A673 (cell line): ENCODE measurements around the gene FBXO48. TPM values are rescaled to one million over a fixed set of nuclear protein-coding genes. Genes with fewer than 3 reads are reported as not detected.
A peak's percentile ranks its signal among the peaks of the same experiment; 100 is the strongest.

Experiments used
- Bru-seq: library from RNA; stranded (reverse); fragments of 400-500 nt; gene quantifications from one replicate; lab custom pipeline; 2021; lab: Mats Ljungman, UMichigan
- BruChase-seq, 2 experiments: library from RNA; stranded (reverse); fragments of 400-500 nt; gene quantifications; one replicate each; lab custom pipeline; 2021; lab: Mats Ljungman, UMichigan
- BruUV-seq: library from RNA; stranded (reverse); fragments of 400-500 nt; replicated peaks from 2 replicates; lab custom pipeline; 2021; lab: Mats Ljungman, UMichigan
- CTCF ChIA-PET: fragments of 300-600 bp; sonication (Branson Sonifier 250); formaldehyde crosslinking; loops from one replicate; lab custom pipeline; 2022; ENCODE audit warnings: antibody characterized with exemption; lab: Charles Lee
- POLR2A ChIA-PET: fragments of 300-600 bp; sonication (Branson Sonifier 250); formaldehyde crosslinking; loops from one replicate; lab custom pipeline; 2022; ENCODE audit warnings: antibody characterized with exemption; ENCODE audit not compliant: low non-redundant PET; lab: Charles Lee
- DNase-seq: peaks from one replicate; pipeline ENCODE4 v3.0.0-alpha.2; 2015; ENCODE audit warnings: low spot score
- H3K27ac ChIP-seq: fragments of 200-600 bp; sonication (generic); 2 replicates; pipeline ENCODE4 v1.5.1; 2016; ENCODE audit warnings: mixed run types, low read depth, mild to moderate bottlenecking, mixed read lengths, antibody characterized with exemption, low read length; ENCODE audit not compliant: poor library complexity, severe bottlenecking
- H3K27me3 ChIP-seq: fragments of 200-600 bp; sonication (generic); replicated peaks from 2 replicates; pipeline ENCODE4 v1.6.1; 2017; ENCODE audit warnings: mixed run types, low read depth, mild to moderate bottlenecking, mixed read lengths, antibody characterized with exemption, low read length; ENCODE audit not compliant: insufficient read depth, poor library complexity
- H3K36me3 ChIP-seq: fragments of 200-600 bp; sonication (generic); 2 replicates; pipeline ENCODE4 v1.6.1; 2016; ENCODE audit warnings: mixed run types, mild to moderate bottlenecking, mixed read lengths, antibody characterized with exemption, low read length; ENCODE audit not compliant: insufficient read depth, poor library complexity, severe bottlenecking
- H3K4me1 ChIP-seq: fragments of 200-600 bp; sonication (generic); 2 replicates; pipeline ENCODE4 v1.6.1; 2017; ENCODE audit warnings: mixed run types, mild to moderate bottlenecking, mixed read lengths, antibody characterized with exemption, low read length; ENCODE audit not compliant: insufficient read depth, poor library complexity, severe bottlenecking
- H3K4me3 ChIP-seq: fragments of 200-600 bp; sonication (generic); 2 replicates; pipeline ENCODE4 v1.5.1; 2016; ENCODE audit warnings: low read depth, mixed run types, mild to moderate bottlenecking, mixed read lengths, low read length; ENCODE audit not compliant: poor library complexity, severe bottlenecking
- H3K9me3 ChIP-seq: fragments of 200-600 bp; sonication (generic); 2 replicates; pipeline ENCODE4 v1.6.1; 2016; ENCODE audit warnings: mixed run types, low read depth, mild to moderate bottlenecking, mixed read lengths, antibody characterized with exemption, low read length; ENCODE audit not compliant: poor library complexity, severe bottlenecking
- CTCF ChIP-seq: fragments of 300-800, 200-600 bp; sonication (generic); conservative IDR thresholded peaks from 2 replicates; pipeline ENCODE4 v1.5.1; 2017; ENCODE audit warnings: low read depth, mild to moderate bottlenecking, antibody characterized with exemption, low read length, moderate library complexity, mixed read lengths
- EZH2 ChIP-seq: fragments of 200-600 bp; sonication (generic); IDR thresholded peaks from 2 replicates; pipeline ENCODE4 v1.6.1; 2017; ENCODE audit warnings: borderline replicate concordance, low read depth, mild to moderate bottlenecking, mixed read lengths, antibody characterized with exemption, low read length; ENCODE audit not compliant: poor library complexity, severe bottlenecking
- intact Hi-C: fragments of 100-400 bp; cut with micrococcal nuclease; formaldehyde crosslinking; loops from one replicate; pipeline ENCODE4 v1.10.0; 2022; ENCODE audit not compliant: unreplicated experiment
- long read RNA-seq: library from polyadenylated mRNA; stranded (forward); transcript quantifications from one replicate; pipeline ENCODE4 v2.0.0, GENCODE V29; 2022
- total RNA-seq: library from RNA; stranded (reverse); gene quantifications from 2 replicates; pipeline ENCODE4 v1.2.3, GENCODE V29; 2021

FBXO48 gene
- total RNA-seq (2.0 and 2.6 TPM in 2 replicates), Bru-seq, nascent RNA (percentile 61 among the genes with signal in this experiment), BruChase-seq, experiment 1, labeled RNA remaining after a 2-hour chase (percentile 75 among the genes with signal in this experiment), BruChase-seq, experiment 2, labeled RNA remaining after a 6-hour chase (percentile 52 among the genes with signal in this experiment)
- long read RNA-seq, partial matches to known transcripts: 0 of 3 reads
- long read RNA-seq, other reads (novel, unspliced or antisense): 3 of 3 reads

GRCh38 chr2:68467077-68467960 lies at the start of gene FBXO48, which contains the start of gene APLF:
FBXO48 (minus strand) TSS chr2:68467294; CDS start chr2:68465145, 2,149 bp downstream.
APLF (plus strand) TSS chr2:68467585; CDS start chr2:68467732, 147 bp downstream.
- intact Hi-C loops: loop anchor here (5.0 to 10.0 kb wide), 3 partner anchors 180 to 837 kb away; no protein-coding TSS in a partner anchor
- BruUV-seq: no TSS peak
- ChIA-PET POLR2A (interaction anchor here (0.6 kb wide), 2 partner anchors 234 to 467 kb away, joined by 3 to 10 read pairs; no protein-coding TSS in a partner anchor), CTCF (interaction anchor here (1.3 to 2.3 kb wide), 5 partner anchors 20 to 460 kb away, joined by 5 to 8 read pairs (median 6); no protein-coding TSS in a partner anchor)
- Histone ChIP-seq H3K27me3 (no peaks in the 10 kb centered on the region), H3K4me3 (peak within 1 kb of the TSS; percentile 88), H3K9me3 (no peaks in the 10 kb centered on the region), H3K4me1 (peaks cover 14% of the 10 kb centered on the region), H3K36me3 (no peaks in the 10 kb centered on the region), H3K27ac (peak within 1 kb of the TSS; percentile 85)
- DNase-seq: peak; percentile 100
- TF ChIP-seq EZH2 (no peak), CTCF (no peak)

GRCh38 chr2:68516051-68516955 lies 49.2 kb upstream of the FBXO48 start:
- no peak for DNase-seq
- Histone ChIP-seq H3K4me3 (no peak overlapping the region), H3K9me3 (no peaks in the 10 kb centered on the region), H3K36me3 (no peaks in the 10 kb centered on the region), H3K27ac (no peak overlapping the region), H3K4me1 (no peaks in the 10 kb centered on the region), H3K27me3 (no peaks in the 10 kb centered on the region)
- ChIA-PET POLR2A (no interaction called here), CTCF (no interaction called here)
- intact Hi-C loops: no loop called here
- TF ChIP-seq CTCF (no peak), EZH2 (no peak)
- BruUV-seq: no TSS peak
